Pancreas (tissue), 10 donors: ENCODE measurements around the gene DENND4C. TPM values are rescaled to one million over a fixed set of nuclear protein-coding genes. Genes with fewer than 3 reads are reported as not detected.
A peak's percentile ranks its signal among the peaks of the same experiment; 100 is the strongest.

Experiments used
- ATAC-seq, 4 donors: fragments of 200-7000 bp; cut with Tn5 transposase; one replicate each; pipeline versions ENCODE4 v1.8.0 to v1.9.1; 2020; ENCODE audit warnings: mild to moderate bottlenecking in 4 of 4, moderate library complexity in 4 of 4
- DNase-seq, 6 donors: peaks; one replicate each; pipeline ENCODE4 v3.0.0-alpha.2; 2020
- FAIRE-seq: peaks from 2 replicates; lab custom pipeline; 2012; peaks lifted over from hg19 to GRCh38; lab: Jason Lieb, UNC
- H3K27ac ChIP-seq, 4 donors: fragments of 200-600 bp; sonication (generic); 1 replicate in 3 of 4; 2 replicates in 1 of 4; pipeline versions ENCODE4 v1.5.0 to v1.8.0; 2020
- H3K27me3 ChIP-seq, 4 donors: fragments of 200-600 bp; one replicate each; pipeline ENCODE4 v1.8.0; 2021
- H3K36me3 ChIP-seq, 3 donors: fragments of 200-600 bp; sonication (generic) in 1 of 3; one replicate each; pipeline versions ENCODE4 v1.5.0 to v1.8.0; 2020 to 2021
- H3K4me1 ChIP-seq, 3 donors: fragments of 200-600 bp; one replicate each; pipeline ENCODE4 v1.8.0; 2021
- H3K4me3 ChIP-seq, 4 donors: fragments of 200-600 bp; sonication (generic) in 2 of 4; one replicate each; pipeline versions ENCODE4 v1.5.0 to v1.8.0; 2020 to 2021
- H3K9me3 ChIP-seq, 4 donors: fragments of 200-600 bp; one replicate each; pipeline ENCODE4 v1.8.0; 2021
- WGBS, 2 donors: extraction: QIAGEN DNeasy Blood & Tissue Kit; methylation state at CpG; one replicate each; pipeline ENCODE4 v1.1.7; 2013; 5-methylcytosine and 5-hydroxymethylcytosine counted together
- intact Hi-C, 3 donors: fragments of 100-400 bp; cut with DNase I; formaldehyde crosslinking; loops; one replicate each; pipeline versions ENCODE4 v1.11.1 to v1.14.2; 2022
- polyA plus RNA-seq, 2 donors: library from polyadenylated mRNA; stranded (reverse); fragments of 200-250 nt; gene quantifications; one replicate each; pipeline ENCODE4 v1.2.3, GENCODE V29; 2013
- total RNA-seq, 6 donors: library from RNA; stranded (reverse); fragmentation: NEBNext Ultra II Directional in 4 of 6; extraction: Animal tissue kit (Norgen Biotek cat#: 25700) in 4 of 6; gene quantifications; one replicate each; pipeline versions ENCODE4 v1.2.1 to v1.2.4, GENCODE V29; 2021 to 2023
- TF ChIP-seq, protein P1 (sequence below), 4 donors: fragments of 200-600 bp; sonication (generic) in 3 of 4; IDR thresholded peaks; one replicate each; pipeline versions ENCODE4 v1.5.0 to v1.8.0; 2021; ENCODE audit warnings: antibody characterized with exemption in 4 of 4
- donor health status: healthy with polysubstance abuse.
- donor health status: DM: no; HTN: no; CAD: no; lungs with moderate emphysema.
- donor health status: DM: no; HTN: no; CAD: no.
- donor health status: control.
- donor health status: control.
- donor health status: Bipolar disorder and iron deficiency.
- donor health status: DM: yes; HTN: yes; CAD: no.
- donor health status: DM: no; HTN: no; CAD: no.
- donor health status: DM: no; HTN: no; CAD: no.
- donor health status: DM: yes; HTN: yes; CAD: no.

DENND4C gene
- total and polyA plus RNA-seq, 8 donors = 4.6 to 36.2 (median 17.9) TPM

DNA sequence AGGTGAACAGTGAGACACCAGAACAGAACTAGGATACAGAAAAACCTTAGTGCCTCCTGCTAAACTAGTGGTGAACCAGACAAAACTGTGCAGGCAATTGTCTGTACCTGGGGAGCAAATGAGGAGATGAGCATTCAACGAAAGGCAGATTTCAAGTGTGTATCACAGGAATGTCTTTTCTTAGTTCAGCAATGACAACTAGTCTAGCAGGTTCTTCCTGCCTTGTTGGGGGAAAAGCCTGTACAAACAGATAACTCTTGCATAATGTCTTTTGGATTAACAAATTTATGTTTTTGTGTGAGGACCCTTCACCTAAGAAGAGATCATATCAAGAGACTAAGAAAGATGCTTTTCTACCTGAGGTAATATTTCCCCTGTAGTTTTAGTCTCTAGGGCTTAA lies 21.8 kb upstream of the DENND4C start:
- TF ChIP-seq, protein P1, sequence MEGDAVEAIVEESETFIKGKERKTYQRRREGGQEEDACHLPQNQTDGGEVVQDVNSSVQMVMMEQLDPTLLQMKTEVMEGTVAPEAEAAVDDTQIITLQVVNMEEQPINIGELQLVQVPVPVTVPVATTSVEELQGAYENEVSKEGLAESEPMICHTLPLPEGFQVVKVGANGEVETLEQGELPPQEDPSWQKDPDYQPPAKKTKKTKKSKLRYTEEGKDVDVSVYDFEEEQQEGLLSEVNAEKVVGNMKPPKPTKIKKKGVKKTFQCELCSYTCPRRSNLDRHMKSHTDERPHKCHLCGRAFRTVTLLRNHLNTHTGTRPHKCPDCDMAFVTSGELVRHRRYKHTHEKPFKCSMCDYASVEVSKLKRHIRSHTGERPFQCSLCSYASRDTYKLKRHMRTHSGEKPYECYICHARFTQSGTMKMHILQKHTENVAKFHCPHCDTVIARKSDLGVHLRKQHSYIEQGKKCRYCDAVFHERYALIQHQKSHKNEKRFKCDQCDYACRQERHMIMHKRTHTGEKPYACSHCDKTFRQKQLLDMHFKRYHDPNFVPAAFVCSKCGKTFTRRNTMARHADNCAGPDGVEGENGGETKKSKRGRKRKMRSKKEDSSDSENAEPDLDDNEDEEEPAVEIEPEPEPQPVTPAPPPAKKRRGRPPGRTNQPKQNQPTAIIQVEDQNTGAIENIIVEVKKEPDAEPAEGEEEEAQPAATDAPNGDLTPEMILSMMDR (IDR thresholded peaks at IDR 0.05) = no peak
- Histone ChIP-seq H3K27ac (no peak overlapping the region), H3K4me1 (peaks cover 0 to 4% (median 0%) of the 10 kb centered on the region in 3 donors), H3K9me3 (no peaks in the 10 kb centered on the region), H3K27me3 (no peaks in the 10 kb centered on the region), H3K4me3 (no peak overlapping the region), H3K36me3 (no peaks in the 10 kb centered on the region)
- WGBS, 2 donors = 21 to 25% methylated on average over 1 of the region's 1 CpG
- intact Hi-C loops = no loop called here
- ATAC-seq (peak in 2 of 4 donors; percentile 21 to 74), FAIRE-seq (no peak), DNase-seq (no peak)

DNA sequence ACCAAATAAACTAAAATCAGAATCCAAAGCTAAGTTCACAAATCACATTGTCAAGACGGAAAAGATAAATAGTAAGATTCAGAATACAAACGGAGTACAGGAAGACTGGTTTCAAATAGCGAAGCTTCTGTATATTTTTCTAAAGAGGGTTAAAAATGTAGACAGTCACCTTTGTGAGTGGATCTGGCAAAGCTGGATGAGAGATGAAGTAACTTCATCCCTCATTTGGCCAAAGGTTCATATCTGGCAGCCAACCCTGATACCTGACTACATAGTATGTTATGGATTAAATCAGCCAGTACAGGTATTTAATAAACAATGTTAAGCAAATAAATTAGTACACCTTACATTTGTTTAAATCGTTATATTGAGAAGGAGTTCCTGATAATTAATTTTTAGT lies 21.3 kb upstream of the DENND4C start:
- no peak for DNase-seq
- peak in 1 of 4 donors; percentile 22 for ATAC-seq
- Histone ChIP-seq H3K27ac (no peak overlapping the region), H3K36me3 (no peaks in the 10 kb centered on the region), H3K9me3 (no peaks in the 10 kb centered on the region), H3K4me3 (no peak overlapping the region), H3K4me1 (peaks cover 0 to 4% (median 0%) of the 10 kb centered on the region in 3 donors), H3K27me3 (no peaks in the 10 kb centered on the region)
- intact Hi-C loops = no loop called here
- FAIRE-seq = no peak
- TF ChIP-seq, protein P1 (IDR thresholded peaks at IDR 0.05) = no peak
- 29 to 44% methylated on average over 4 of the region's 4 CpGs for WGBS, 2 donors

DNA sequence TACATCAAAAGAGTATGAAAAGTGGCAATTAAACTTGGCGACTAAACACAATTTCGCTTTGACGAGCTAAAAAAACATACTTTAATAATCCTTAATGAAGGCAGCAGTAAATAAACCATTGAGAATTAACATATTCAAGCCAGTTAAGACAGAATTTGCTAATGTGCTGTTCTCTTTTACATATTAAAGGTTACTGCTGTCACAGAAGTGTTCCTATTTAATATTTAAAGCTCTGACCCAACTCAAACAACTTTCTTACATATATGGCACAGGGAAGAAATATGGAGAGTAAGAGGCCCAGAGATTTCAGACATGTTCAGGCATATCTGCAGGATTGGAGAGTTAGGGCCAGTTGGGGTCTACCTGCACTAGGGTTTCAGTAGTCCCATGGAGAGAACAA lies 16.7 kb upstream of the DENND4C start:
- TF ChIP-seq, protein P1 (IDR thresholded peaks at IDR 0.05) = no peak
- ATAC-seq = no peak

DNA sequence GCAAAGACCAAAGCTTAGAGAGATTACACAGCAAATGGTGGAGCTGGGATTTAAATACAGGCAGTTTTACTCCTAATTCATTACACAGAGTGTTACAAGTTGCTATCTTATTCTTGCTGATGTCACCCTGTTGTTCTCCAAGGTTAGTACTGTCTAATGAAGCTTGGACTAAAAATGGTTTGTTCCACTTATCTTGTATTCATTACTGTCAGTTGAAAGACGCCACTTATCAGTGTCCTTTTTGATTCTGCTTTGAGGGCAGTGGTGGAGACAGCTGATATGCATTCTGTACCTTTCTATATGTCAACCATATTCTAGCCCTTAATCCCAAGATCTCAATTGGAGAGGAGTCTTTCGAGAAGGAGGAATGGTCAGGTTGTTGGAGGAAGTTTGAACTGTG lies 14.0 kb upstream of the DENND4C start:
- H3K9me3 ChIP-seq = no peaks in the 10 kb centered on the region
- no peak for FAIRE-seq
- ATAC-seq = no peak

More for the DNA sequence above, 16.7 kb upstream of the DENND4C start:
- FAIRE-seq (no peak), DNase-seq (no peak)
- no peaks in the 10 kb centered on the region for H3K9me3 ChIP-seq
- intact Hi-C loops = no loop called here
- peaks cover 0 to under 1% (median 0%) of the 10 kb centered on the region in 3 donors for H3K4me1 ChIP-seq
- H3K4me3 ChIP-seq = no peak overlapping the region
- WGBS, 2 donors = 95 to 99% methylated on average over 3 of the region's 3 CpGs
- H3K27ac ChIP-seq = no peak overlapping the region
- H3K36me3 ChIP-seq = no peaks in the 10 kb centered on the region
- H3K27me3 ChIP-seq = no peaks in the 10 kb centered on the region

DNA sequence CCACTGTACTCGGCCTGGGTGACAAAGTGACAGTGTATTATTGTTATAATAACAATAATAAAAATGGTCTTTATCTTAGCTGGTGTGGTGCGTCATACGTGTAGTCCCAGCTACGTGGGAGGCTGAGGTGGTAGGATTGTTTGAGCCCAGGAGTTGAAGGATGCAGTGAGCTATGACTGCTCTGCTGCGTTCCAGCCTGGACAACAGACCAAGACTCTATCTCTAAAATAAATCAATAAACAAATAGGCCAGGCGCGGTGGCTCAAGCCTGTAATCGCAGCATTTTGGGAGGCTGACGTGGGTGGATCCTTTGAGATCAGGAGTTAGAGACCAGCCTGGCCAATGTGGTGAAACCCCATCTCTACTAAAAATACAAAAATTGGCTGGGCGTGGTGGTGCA lies 9.2 kb upstream of the DENND4C start:
- no peak overlapping the region for H3K4me3 ChIP-seq
- H3K36me3 ChIP-seq = no peaks in the 10 kb centered on the region
- H3K27me3 ChIP-seq = no peaks in the 10 kb centered on the region
- ATAC-seq = no peak
- H3K9me3 ChIP-seq = no peaks in the 10 kb centered on the region
- 71 to 72% methylated on average over 10 of the region's 10 CpGs for WGBS, 2 donors
- no peaks in the 10 kb centered on the region for H3K4me1 ChIP-seq
- H3K27ac ChIP-seq = no peak overlapping the region
- FAIRE-seq = no peak
- DNase-seq = no peak
- TF ChIP-seq, protein P1 (IDR thresholded peaks at IDR 0.05) = no peak
- intact Hi-C loops = no loop called here

More for the DNA sequence above, 14.0 kb upstream of the DENND4C start:
- H3K4me3 ChIP-seq = no peak overlapping the region
- no peaks in the 10 kb centered on the region for H3K4me1 ChIP-seq
- WGBS, 2 donors = 61 to 62% methylated on average over 2 of the region's 2 CpGs
- no peak for DNase-seq
- no peaks in the 10 kb centered on the region for H3K27me3 ChIP-seq
- intact Hi-C loops = no loop called here
- H3K36me3 ChIP-seq = no peaks in the 10 kb centered on the region
- no peak overlapping the region for H3K27ac ChIP-seq
- TF ChIP-seq, protein P1 (IDR thresholded peaks at IDR 0.05) = no peak
